ENCODE measurements around the gene ISCU.
"Not testable (repeated sequence)": the region's sequence is repeated elsewhere in the genome, so short reads cannot be mapped to it uniquely, and the experiment has no call there.

- TF ChIP-seq, protein P1, sequence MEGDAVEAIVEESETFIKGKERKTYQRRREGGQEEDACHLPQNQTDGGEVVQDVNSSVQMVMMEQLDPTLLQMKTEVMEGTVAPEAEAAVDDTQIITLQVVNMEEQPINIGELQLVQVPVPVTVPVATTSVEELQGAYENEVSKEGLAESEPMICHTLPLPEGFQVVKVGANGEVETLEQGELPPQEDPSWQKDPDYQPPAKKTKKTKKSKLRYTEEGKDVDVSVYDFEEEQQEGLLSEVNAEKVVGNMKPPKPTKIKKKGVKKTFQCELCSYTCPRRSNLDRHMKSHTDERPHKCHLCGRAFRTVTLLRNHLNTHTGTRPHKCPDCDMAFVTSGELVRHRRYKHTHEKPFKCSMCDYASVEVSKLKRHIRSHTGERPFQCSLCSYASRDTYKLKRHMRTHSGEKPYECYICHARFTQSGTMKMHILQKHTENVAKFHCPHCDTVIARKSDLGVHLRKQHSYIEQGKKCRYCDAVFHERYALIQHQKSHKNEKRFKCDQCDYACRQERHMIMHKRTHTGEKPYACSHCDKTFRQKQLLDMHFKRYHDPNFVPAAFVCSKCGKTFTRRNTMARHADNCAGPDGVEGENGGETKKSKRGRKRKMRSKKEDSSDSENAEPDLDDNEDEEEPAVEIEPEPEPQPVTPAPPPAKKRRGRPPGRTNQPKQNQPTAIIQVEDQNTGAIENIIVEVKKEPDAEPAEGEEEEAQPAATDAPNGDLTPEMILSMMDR (IDR thresholded peaks at IDR 0.05; ENCODE audit: insufficient read depth, low read length, poor library complexity, severe bottlenecking) = not testable (repeated sequence)
- not testable (repeated sequence) for TF ChIP-seq EZH2phosphoT487 (conservative IDR thresholded peaks at IDR 0.05; ENCODE audit: low read length)
Observed at GRCh38 chr12:108555383-108555782, 7.0 kb upstream of the ISCU start.
